ENCODE results near the gene RETREG1.

DNA sequence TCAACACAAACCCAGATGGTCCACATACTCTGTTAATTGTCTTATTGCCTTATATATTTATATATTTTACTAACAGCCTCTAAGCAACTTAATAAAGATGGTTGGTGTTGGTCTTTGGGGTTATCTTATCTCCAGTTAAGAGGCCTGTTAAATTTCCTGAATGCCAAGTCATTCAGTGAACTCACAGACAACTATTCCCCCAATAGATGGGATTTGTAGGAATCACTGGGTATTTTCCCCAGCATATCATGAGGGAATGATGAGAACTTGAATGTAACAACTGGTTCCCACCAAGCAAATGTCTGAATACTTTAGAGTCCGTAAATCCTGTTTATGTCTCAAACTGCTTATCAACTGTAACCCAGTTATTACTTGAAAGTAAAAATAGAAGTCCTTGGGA is 42.7 kb upstream of the RETREG1 start:
- TF ChIP-seq, protein P1, sequence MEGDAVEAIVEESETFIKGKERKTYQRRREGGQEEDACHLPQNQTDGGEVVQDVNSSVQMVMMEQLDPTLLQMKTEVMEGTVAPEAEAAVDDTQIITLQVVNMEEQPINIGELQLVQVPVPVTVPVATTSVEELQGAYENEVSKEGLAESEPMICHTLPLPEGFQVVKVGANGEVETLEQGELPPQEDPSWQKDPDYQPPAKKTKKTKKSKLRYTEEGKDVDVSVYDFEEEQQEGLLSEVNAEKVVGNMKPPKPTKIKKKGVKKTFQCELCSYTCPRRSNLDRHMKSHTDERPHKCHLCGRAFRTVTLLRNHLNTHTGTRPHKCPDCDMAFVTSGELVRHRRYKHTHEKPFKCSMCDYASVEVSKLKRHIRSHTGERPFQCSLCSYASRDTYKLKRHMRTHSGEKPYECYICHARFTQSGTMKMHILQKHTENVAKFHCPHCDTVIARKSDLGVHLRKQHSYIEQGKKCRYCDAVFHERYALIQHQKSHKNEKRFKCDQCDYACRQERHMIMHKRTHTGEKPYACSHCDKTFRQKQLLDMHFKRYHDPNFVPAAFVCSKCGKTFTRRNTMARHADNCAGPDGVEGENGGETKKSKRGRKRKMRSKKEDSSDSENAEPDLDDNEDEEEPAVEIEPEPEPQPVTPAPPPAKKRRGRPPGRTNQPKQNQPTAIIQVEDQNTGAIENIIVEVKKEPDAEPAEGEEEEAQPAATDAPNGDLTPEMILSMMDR (IDR thresholded peaks at IDR 0.05) = no peak
- TF ChIP-seq POLR2A (IDR thresholded peaks at IDR 0.05) = no peak

Data from heart left ventricle (tissue), 13 donors.